NCI-H1092 (cell line): Measurements from ENCODE around the gene RAB38.
A peak's percentile ranks its signal among the peaks of the same experiment; 100 is the strongest.

Experiments used
- DNase-seq: peaks from one replicate; lab custom pipeline; 2025; lab: John Stamatoyannopoulos, UW

Gene RAB38

GRCh38 chr11:88103337-88104206 lies 71.7 kb downstream of the RAB38 start:
- peak; percentile 14 for DNase-seq

DNA sequence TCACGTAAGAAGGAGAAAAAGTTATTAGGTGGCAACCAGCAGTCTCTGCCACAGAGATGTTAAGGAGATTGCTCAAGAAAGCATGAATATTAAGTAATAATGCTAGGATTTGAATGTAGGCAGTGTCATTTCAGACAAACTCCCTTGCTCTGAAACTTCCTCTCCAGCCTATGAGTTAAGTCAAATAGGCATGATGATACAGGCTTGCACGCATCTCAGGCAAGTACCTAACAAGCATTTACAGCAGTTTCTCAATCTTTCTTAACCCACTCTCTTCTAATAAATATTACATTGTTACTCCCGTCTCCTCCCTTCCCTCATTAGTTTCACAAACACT lies 72.7 kb downstream of the RAB38 start:
- no peak for DNase-seq

- no peak for DNase-seq
These were observed 73.2 kb downstream of the RAB38 start for GRCh38 chr11:88101881-88102597.

DNA sequence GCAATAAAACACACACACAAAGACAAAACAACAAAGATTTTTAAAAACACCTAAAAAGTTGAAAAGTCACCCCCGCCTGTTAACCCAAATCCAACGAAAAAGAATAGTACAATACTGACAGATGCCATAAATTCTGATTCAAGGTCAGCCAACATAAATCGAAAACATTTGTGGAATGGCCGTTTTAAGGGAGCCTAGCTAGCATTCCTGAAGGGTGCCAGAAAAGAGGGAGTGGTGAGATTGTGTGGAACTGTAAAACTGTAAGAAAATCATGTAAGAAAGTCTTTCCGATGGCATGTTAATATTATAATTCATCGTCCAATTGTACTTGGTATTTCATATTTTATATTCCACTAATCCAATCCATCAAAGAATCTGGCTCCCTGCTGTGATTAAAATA lies 75.1 kb downstream of the RAB38 start:
- no peak for DNase-seq

DNA sequence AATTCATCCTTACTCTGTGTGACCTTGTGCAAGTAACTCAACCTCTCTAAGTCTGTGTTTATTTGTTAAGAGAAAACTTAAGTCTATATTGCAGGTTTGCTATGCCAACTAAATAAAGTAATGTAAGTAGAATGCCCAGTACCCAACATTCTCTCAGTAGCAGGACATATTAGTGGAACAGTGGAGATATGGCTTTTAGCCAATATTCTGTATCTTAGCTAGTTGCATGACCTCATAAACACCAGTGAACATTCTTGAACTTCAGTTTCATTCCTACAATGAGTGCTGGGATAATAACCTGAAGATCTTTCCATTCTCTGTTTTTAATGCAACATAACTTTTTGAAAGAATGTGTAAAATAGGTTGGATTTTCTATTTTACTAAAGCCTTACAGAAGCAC lies 77.0 kb downstream of the RAB38 start:
- no peak for DNase-seq

- DNase-seq = no peak
These were observed 86.1 kb downstream of the RAB38 start for GRCh38 chr11:88089134-88089533.

DNA sequence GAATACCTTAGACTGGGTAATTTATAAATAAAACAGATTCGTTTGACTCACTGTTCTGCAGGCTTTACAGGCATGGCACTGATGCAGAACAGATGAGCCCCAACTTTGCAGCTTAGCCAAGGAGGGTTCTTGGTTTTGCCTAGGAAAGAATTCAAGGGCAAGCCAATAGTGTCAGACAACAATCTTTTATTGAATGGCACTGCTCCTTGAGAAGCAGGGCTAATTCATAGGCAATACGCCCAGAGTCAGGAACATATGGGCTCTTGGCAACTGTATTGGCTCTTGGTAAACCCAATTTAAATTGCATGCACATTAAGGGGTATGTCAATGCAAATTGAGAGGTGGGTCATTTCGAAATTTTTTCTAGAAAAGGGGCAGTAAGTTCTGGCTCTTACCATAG lies 87.9 kb downstream of the RAB38 start:
- no peak for DNase-seq

DNA sequence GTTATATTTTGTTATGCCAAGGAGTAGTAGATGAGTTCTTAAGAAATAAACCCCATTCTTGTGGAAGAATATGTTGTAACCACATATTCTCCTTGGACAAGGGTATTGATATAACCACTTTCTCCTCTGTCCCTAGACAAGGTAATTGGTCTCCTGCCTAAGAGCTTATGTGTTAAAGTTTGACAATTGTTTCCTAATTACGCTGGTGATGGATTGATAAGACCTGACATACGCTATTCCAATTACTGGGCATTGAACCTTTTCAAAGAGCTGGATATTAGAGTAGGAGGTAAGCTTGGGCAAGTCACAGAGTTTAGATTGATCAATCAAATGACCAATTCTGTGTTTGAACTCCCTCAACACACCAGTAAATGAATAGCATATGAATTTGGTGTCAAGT lies 88.9 kb downstream of the RAB38 start:
- no peak for DNase-seq

- no peak for DNase-seq
These were observed 104.8 kb downstream of the RAB38 start for GRCh38 chr11:88070437-88070836.

- no peak for DNase-seq
These were observed 106.2 kb downstream of the RAB38 start for GRCh38 chr11:88068848-88069554.

- DNase-seq = no peak
These were observed 109.2 kb downstream of the RAB38 start for GRCh38 chr11:88066090-88066489.

GRCh38 chr11:88064097-88064705 lies 111.0 kb downstream of the RAB38 start:
- DNase-seq = no peak
